ENCODE results near the gene POLK.
A peak's percentile ranks its signal among the peaks of the same experiment; 100 is the strongest.

Gene POLK

DNA sequence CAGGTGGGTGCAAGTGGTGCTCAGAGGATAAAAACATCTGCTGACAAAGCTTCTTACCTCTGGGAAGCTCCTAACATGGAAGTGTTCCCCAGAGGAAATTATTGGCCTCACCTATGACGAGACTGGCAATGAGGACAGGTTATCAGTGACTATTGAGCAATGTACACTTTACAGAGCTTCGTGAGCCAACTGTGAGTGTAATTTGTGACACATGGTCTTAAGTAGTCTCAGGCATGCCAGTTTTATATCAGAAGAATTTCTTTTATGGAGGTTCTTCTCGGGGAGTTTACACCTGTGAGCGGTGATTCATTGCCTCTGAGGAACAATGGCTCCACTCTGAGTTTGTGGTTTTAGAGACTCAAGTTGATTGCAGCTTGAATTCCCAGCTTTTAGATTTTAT lies 110.9 kb downstream of the POLK start:
- no peaks in the 10 kb centered on the region for H3K4me1 Mint-ChIP-seq
- no peak overlapping the region for H3K4me3 Mint-ChIP-seq

DNA sequence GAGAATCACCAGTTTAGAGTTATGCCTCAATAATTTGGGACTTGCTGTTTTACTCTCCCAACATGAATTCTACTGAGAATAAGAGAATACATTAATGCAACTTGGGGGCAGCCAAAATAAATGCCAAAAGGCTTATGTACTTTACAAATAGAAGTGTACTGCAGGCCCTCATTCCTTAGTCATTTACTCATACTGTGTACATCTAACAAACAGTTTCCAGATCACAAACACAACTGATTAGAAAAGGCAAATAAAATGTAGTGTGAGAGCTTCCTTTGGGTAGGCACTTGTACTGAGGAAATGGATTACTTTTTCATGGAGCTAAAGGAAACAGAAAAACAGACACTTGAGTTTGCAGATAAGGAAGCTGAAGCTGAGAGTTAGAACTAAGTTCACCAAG lies 112.2 kb downstream of the POLK start:
- Mint-ChIP-seq H3K27ac (no peak overlapping the region), H3K9me3 (no peaks in the 10 kb centered on the region), H3K36me3 (no peaks in the 10 kb centered on the region), H3K4me3 (no peak overlapping the region), H3K4me1 (no peaks in the 10 kb centered on the region)
- ATAC-seq = no peak
- DNase-seq (ENCODE audit: low spot score in 2 of 2) = no peak

More for the DNA sequence above, 110.9 kb downstream of the POLK start:
- H3K27ac Mint-ChIP-seq = no peak overlapping the region
- no peaks in the 10 kb centered on the region for H3K9me3 Mint-ChIP-seq
- no peaks in the 10 kb centered on the region for H3K36me3 Mint-ChIP-seq
- ATAC-seq = no peak
- DNase-seq (ENCODE audit: low spot score in 2 of 2) = no peak

DNA sequence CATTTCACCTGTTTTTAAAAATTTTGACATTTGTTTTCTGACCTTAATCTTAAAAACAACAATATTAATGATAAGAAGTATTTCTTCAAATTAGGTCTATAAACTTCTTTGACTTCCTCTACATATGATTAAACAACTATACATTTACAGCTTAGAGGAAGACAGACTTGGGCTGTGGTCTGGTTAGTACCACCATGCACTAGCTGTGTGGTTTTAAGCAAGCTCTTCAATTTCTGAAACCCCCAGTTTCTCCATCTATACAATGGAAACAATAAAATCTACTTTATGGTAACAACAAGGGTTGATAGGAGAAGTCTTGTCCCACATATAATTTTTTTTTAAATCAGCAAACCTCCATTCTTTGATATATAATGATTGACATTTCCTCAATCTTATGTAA lies 115.3 kb downstream of the POLK start:
- Mint-ChIP-seq H3K4me3 (no peak overlapping the region), H3K36me3 (no peaks in the 10 kb centered on the region), H3K4me1 (no peaks in the 10 kb centered on the region), H3K9me3 (no peaks in the 10 kb centered on the region), H3K27ac (no peak overlapping the region)
- DNase-seq (ENCODE audit: low spot score in 2 of 2) = no peak
- ATAC-seq = no peak

DNA sequence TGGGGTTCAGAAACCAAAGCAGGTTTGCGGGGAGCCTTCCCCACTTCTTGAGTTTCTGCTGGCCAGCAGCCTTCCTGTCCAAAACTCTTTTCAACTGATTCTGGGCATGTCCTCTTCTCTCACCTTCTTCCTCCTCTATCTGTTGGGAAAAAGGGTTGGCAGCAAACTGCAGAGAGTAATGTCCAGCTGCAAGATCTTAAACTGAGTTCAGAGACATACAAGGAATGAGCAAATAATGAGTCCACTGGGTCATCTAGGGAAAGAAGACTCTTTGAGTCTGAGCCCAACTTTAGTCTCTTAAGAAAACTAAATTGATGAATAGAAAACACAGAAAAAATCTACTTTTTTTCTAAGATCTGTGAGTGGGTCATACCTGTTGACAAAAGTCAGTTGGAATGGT lies 116.1 kb downstream of the POLK start:
- H3K4me3 Mint-ChIP-seq = no peak overlapping the region
- no peaks in the 10 kb centered on the region for H3K9me3 Mint-ChIP-seq
- H3K36me3 Mint-ChIP-seq = no peaks in the 10 kb centered on the region
- no peak overlapping the region for H3K27ac Mint-ChIP-seq
- DNase-seq (ENCODE audit: low spot score in 2 of 2) (no peak), ATAC-seq (no peak)
- no peaks in the 10 kb centered on the region for H3K4me1 Mint-ChIP-seq

DNA sequence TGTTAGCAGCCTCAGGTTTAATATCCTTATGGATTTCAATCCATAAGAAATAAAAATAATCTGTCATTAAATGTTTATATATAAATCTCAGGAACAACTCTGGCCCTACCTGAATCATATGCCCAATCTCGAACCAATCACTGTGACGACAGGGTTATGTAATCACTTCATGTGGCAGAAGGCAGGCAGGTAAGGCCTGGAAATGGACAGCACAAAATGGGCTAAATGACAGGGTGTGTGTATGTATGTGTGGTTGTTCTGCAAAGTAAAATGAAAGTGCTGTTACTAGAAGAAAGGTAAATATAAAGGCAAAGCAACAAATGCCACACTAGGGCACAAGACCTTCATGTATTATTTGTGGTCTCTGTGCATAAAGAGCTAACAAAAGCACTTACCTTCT lies 119.2 kb downstream of the POLK start:
- no peaks in the 10 kb centered on the region for H3K36me3 Mint-ChIP-seq
- DNase-seq (ENCODE audit: low spot score in 2 of 2) (no peak), ATAC-seq (no peak)
- no peaks in the 10 kb centered on the region for H3K9me3 Mint-ChIP-seq
- H3K27ac Mint-ChIP-seq = no peak overlapping the region
- no peaks in the 10 kb centered on the region for H3K4me1 Mint-ChIP-seq
- no peak overlapping the region for H3K4me3 Mint-ChIP-seq

DNA sequence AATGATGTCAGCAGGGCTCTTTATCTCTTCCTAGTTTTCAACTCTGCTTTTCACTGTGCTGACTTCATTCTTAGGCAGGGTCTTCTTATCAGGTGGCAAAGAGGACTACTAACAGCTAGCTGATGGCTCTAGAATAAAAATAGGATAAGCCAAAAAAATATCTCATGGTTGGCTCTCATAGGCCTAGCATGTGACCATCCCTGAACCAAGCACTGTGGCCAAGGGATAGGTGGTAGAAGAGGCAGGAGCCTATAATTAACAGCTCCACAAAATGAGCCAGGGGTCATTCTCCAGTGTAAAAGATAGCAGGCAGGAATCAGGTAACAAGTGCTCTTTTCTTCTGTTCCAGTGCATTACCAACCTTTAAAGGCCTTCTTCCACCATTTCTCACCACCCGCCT lies 120.6 kb downstream of the POLK start:
- no peak overlapping the region for H3K27ac Mint-ChIP-seq
- no peaks in the 10 kb centered on the region for H3K36me3 Mint-ChIP-seq
- no peaks in the 10 kb centered on the region for H3K9me3 Mint-ChIP-seq
- no peak for ATAC-seq
- H3K4me1 Mint-ChIP-seq = no peaks in the 10 kb centered on the region
- no peak overlapping the region for H3K4me3 Mint-ChIP-seq
- DNase-seq (ENCODE audit: low spot score in 2 of 2) = no peak

DNA sequence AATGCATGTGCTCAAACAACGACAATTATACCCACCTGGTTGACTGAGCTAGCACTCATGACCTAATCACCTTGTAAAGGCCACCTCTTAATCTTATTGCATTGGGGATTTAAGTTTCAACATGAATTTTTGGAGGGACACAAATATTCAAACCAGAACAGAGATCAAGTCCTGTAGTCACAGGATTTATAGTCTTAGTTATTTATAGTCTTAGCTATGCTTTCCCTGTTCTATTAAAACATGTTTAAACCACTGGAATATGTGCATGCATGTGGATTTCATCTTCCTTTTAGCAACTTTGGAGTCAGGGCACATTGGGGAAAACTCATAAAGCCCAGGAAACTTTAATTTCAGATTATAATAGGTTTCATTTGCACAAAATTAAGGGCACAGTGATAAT lies 126.3 kb downstream of the POLK start:
- no peak for ATAC-seq
- no peak for DNase-seq (ENCODE audit: low spot score in 2 of 2)
- Mint-ChIP-seq H3K9me3 (peaks cover 2% of the 10 kb centered on the region), H3K4me1 (no peaks in the 10 kb centered on the region), H3K27ac (no peak overlapping the region), H3K4me3 (no peak overlapping the region), H3K36me3 (no peaks in the 10 kb centered on the region)

DNA sequence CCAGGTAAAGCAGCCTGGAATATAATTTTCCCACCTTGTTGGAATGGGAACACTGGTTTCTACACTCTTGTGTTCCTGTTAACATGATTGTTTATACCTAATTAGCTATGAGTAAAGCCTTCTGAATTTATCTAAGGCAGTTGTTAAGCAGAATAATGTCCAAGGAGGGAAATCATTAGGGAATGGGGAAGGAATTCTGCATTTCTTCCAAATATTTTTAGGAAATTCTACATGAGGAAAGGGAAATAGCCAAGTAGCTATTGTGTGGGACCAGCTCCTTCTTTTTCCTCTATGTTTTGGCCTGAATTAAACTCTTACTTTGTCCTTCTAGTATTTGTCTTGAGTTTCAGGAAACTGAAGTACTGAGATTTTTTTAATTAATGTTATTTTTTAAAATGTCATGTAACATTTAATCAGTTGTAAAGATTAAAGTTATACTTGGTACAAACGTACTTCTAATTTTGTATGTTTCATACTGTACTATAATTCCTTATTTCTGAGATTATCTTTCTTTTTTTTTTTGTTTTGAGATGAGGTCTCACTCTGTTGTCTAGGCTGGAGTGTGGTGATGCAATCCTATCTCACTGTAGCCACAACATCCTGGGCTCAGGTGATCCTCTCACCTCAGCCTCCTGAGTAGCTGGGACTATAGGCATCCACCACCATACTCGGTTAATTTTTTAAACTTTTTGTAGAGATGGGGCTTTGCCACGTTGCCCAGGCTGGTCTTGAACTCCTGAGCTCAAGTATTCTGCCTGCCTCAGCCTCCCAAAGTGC lies 128.0 kb downstream of the POLK start:
- Mint-ChIP-seq H3K36me3 (no peaks in the 10 kb centered on the region), H3K4me1 (no peaks in the 10 kb centered on the region), H3K9me3 (peaks cover 2% of the 10 kb centered on the region), H3K4me3 (no peak overlapping the region), H3K27ac (no peak overlapping the region)
- no peak for ATAC-seq
- DNase-seq (ENCODE audit: low spot score in 2 of 2) = no peak

DNA sequence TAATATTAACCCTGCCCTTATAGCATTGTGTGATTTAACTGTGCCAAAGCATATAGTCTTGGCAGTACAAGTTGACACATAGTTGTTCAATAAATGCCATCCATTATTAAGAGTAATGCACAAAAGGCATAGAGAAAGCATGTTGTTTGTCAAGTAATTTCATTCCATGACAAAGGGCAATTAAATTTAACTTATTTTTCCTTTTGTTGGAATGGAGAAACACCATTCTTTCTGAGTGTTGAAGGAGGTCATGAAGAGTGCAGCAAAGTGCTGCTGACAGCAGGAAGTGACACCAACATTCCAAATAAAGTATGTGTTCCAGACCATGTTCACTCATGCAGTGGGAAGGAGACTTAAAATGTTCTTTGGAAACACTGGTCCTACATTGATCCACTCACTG lies 128.7 kb downstream of the POLK start:
- DNase-seq (ENCODE audit: low spot score in 2 of 2) (no peak), ATAC-seq (no peak)
- H3K27ac Mint-ChIP-seq = no peak overlapping the region
- no peak overlapping the region for H3K4me3 Mint-ChIP-seq
- no peaks in the 10 kb centered on the region for H3K36me3 Mint-ChIP-seq
- peaks cover 2% of the 10 kb centered on the region for H3K9me3 Mint-ChIP-seq
- H3K4me1 Mint-ChIP-seq = no peaks in the 10 kb centered on the region

DNA sequence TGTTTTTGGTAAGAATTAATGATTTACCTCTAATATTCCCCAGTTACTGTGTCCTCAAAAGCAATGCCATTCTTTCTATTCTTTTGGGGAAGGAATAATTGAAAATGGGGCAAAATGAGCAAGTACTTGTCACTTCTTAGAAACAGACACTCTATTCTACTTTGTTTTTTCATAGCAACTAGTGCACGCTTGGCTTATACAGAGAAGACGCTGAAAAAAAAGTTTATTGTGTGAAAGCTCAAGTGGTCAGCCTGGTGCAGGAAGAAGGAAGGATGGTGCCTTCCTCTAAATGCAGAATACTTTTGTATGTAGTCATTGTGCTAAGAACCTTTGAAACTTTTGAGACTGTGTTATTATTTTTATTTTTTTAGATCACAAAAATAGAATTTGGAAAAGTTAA lies 129.1 kb downstream of the POLK start:
- H3K4me1 Mint-ChIP-seq = no peaks in the 10 kb centered on the region
- H3K9me3 Mint-ChIP-seq = peaks cover 2% of the 10 kb centered on the region
- ATAC-seq = no peak
- H3K36me3 Mint-ChIP-seq = no peaks in the 10 kb centered on the region
- no peak overlapping the region for H3K4me3 Mint-ChIP-seq
- no peak overlapping the region for H3K27ac Mint-ChIP-seq
- DNase-seq (ENCODE audit: low spot score in 2 of 2) = no peak

DNA sequence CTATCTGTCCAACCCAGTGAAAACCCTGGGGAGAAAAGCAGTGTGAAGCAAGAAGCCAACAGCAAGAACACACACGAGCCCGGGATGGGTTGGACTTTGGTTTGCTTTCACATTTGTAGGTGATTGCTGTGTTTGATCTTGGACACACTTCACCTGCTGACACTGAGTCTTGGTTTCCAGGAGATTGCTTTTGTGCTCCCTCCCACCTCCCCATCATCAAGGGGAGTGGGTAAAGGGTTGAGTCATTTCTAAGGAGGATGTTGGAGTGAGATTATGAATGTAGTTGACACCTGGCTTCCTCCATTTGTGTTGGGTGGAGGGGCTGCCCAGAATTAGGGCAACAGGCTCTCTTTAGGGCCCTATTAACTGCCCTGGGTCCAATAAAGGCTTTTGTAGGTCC lies 137.0 kb downstream of the POLK start:
- Mint-ChIP-seq H3K27ac (no peak overlapping the region), H3K4me1 (no peaks in the 10 kb centered on the region), H3K4me3 (no peak overlapping the region), H3K9me3 (peaks cover 2% of the 10 kb centered on the region), H3K36me3 (no peaks in the 10 kb centered on the region)
- ATAC-seq (peak; percentile 26), DNase-seq (ENCODE audit: low spot score in 2 of 2) (no peak)
